DND-41 (cell line): ENCODE results near the gene GPR39.

Source experiments
- ATAC-seq: fragments of 200-7000 bp; cut with Tn5 transposase; 3 replicates; pipeline ENCODE4 v1.9.1; 2021; ENCODE audit warnings: low read depth; ENCODE audit not compliant: insufficient read depth
- DNase-seq: peaks from one replicate; pipeline ENCODE4 v3.0.0-alpha.2; 2020
- H2AFZ ChIP-seq: 2 replicates; pipeline ENCODE4 v1.6.0; 2012; ENCODE audit warnings: low read depth, low read length
- H3K27ac ChIP-seq: 2 replicates; pipeline ENCODE4 v1.5.1; 2012; ENCODE audit warnings: low read length, inconsistent platforms
- H3K27me3 ChIP-seq: fragments of 200-600 bp; sonication (generic); 2 replicates; pipeline ENCODE4 v1.6.0; 2012; ENCODE audit warnings: low read length, mild to moderate bottlenecking, inconsistent platforms; ENCODE audit not compliant: insufficient read depth, poor library complexity
- H3K36me3 ChIP-seq: 2 replicates; pipeline ENCODE4 v1.5.1; 2012; ENCODE audit warnings: low read length, inconsistent platforms; ENCODE audit not compliant: insufficient read depth
- H3K4me1 ChIP-seq: 2 replicates; pipeline ENCODE4 v1.5.1; 2012; ENCODE audit warnings: mild to moderate bottlenecking, low read length; ENCODE audit not compliant: insufficient read depth
- H3K4me2 ChIP-seq: 2 replicates; pipeline ENCODE4 v1.6.0; 2012; ENCODE audit warnings: mild to moderate bottlenecking, moderate library complexity, low read length, inconsistent platforms; ENCODE audit not compliant: insufficient read depth
- H3K4me3 ChIP-seq, 2 experiments: fragments of 200-600 bp in 1 of 2; shearing (Covaris generic) in 1 of 2; 2 replicates each; pipeline ENCODE4 v1.5.1; 2012 to 2016; ENCODE audit warnings: inconsistent platforms in 2 of 2, low read length in 2 of 2, mild to moderate bottlenecking in 2 of 2, low read depth in 1 of 2, moderate library complexity in 1 of 2
- H3K79me2 ChIP-seq: 2 replicates; pipeline ENCODE4 v1.6.0; 2012; ENCODE audit warnings: low read length, inconsistent platforms; ENCODE audit not compliant: insufficient read depth
- H3K9ac ChIP-seq: 2 replicates; pipeline ENCODE4 v1.6.0; 2012; ENCODE audit warnings: low read depth, mild to moderate bottlenecking, inconsistent platforms, low read length, moderate library complexity
- H3K9me3 ChIP-seq: 2 replicates; pipeline ENCODE4 v1.5.1; 2012; ENCODE audit warnings: low read length, moderate library complexity, mild to moderate bottlenecking, inconsistent platforms; ENCODE audit not compliant: insufficient read depth, severe bottlenecking
- H4K20me1 ChIP-seq: 2 replicates; pipeline ENCODE4 v1.6.0; 2012; ENCODE audit warnings: low read length; ENCODE audit not compliant: insufficient read depth
- EZH2 ChIP-seq: IDR thresholded peaks from 3 replicates; pipeline ENCODE4 v1.6.1; 2012; ENCODE audit warnings: borderline replicate concordance, low read depth, mild to moderate bottlenecking, moderate library complexity, low read length, inconsistent platforms; ENCODE audit not compliant: severe bottlenecking
- TF ChIP-seq, protein P1 (sequence below): IDR thresholded peaks from 2 replicates; pipeline ENCODE4 v1.5.1; 2012; ENCODE audit warnings: borderline replicate concordance, low read length, moderate library complexity, mild to moderate bottlenecking; ENCODE audit not compliant: poor library complexity, severe bottlenecking; ENCODE audit errors: extremely low read depth

Gene GPR39

DNA sequence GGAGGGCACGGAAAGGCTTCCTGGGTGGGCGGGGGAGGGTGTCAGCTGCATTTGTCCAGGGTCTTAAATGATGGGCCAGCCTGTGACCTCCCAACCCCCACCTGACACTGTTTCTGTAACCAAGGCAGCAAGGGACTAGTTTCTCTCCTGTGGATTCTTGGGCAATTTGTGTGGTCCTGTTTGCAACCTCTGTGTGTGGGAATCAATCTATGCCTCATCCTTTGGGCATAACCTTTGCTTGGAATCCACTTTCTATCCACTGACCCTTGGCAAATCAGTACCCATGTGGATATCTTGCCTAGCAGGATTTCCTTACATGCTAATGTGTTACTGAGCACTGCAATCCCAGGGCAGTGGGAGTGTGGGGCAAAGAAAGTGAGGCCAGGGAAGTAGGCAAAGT lies 54.1 kb downstream of the GPR39 start:
- no peak overlapping the region for H3K9ac ChIP-seq
- no peak overlapping the region for H3K27ac ChIP-seq
- H3K27me3 ChIP-seq = no peaks in the 10 kb centered on the region
- H3K79me2 ChIP-seq = no peaks in the 10 kb centered on the region
- no peak overlapping the region for H2AFZ ChIP-seq
- H3K9me3 ChIP-seq = peaks cover 3% of the 10 kb centered on the region
- no peak overlapping the region for H3K4me2 ChIP-seq
- TF ChIP-seq EZH2 = no peak
- TF ChIP-seq, protein P1, sequence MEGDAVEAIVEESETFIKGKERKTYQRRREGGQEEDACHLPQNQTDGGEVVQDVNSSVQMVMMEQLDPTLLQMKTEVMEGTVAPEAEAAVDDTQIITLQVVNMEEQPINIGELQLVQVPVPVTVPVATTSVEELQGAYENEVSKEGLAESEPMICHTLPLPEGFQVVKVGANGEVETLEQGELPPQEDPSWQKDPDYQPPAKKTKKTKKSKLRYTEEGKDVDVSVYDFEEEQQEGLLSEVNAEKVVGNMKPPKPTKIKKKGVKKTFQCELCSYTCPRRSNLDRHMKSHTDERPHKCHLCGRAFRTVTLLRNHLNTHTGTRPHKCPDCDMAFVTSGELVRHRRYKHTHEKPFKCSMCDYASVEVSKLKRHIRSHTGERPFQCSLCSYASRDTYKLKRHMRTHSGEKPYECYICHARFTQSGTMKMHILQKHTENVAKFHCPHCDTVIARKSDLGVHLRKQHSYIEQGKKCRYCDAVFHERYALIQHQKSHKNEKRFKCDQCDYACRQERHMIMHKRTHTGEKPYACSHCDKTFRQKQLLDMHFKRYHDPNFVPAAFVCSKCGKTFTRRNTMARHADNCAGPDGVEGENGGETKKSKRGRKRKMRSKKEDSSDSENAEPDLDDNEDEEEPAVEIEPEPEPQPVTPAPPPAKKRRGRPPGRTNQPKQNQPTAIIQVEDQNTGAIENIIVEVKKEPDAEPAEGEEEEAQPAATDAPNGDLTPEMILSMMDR = no peak
- H3K36me3 ChIP-seq = no peaks in the 10 kb centered on the region
- ATAC-seq (no peak), DNase-seq (no peak)
- no peaks in the 10 kb centered on the region for H3K4me1 ChIP-seq
- H3K4me3 ChIP-seq = no peak overlapping the region
- H4K20me1 ChIP-seq = no peaks in the 10 kb centered on the region

DNA sequence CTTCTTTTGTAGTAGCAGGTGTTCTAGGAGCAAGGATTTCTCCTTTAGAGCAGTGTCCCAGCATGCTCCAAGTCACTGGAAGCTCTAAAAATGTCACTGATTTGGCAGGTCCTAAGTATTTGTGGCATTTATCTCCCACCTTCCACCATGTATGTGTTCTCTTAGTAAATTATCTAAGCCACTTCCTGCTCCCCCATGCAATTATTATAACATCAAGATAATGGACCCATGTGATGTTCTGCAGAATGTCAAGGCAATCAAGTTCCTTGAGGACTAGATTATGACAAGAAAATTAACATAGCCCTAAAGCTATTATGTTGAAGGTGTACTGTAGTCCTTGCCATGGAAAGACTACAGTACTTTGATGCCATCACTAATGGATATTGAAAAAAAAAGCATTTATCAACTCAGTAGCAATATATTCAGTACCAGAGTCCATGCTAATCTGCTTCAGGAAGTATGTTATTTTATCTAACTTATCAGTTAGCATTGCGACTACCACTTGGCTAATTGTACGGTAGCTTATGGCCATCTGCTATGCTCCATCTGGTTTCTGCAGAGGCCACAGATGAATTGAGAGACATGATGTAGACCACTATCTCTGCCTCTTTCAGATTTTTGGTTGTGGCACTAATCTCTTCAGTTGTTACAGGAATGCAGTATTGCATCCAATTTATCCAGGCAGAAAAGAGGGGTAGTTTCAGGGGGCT lies 56.7 kb downstream of the GPR39 start:
- ATAC-seq (no peak), DNase-seq (no peak)
- TF ChIP-seq, protein P1 = no peak
- TF ChIP-seq EZH2 = no peak
- Histone ChIP-seq H2AFZ (no peak overlapping the region), H3K27me3 (no peaks in the 10 kb centered on the region), H3K4me2 (no peak overlapping the region), H3K9me3 (peaks cover 3% of the 10 kb centered on the region), H3K36me3 (no peaks in the 10 kb centered on the region), H4K20me1 (no peaks in the 10 kb centered on the region), H3K9ac (no peak overlapping the region), H3K79me2 (no peaks in the 10 kb centered on the region), H3K27ac (no peak overlapping the region), H3K4me1 (no peaks in the 10 kb centered on the region), H3K4me3 (no peak overlapping the region)

DNA sequence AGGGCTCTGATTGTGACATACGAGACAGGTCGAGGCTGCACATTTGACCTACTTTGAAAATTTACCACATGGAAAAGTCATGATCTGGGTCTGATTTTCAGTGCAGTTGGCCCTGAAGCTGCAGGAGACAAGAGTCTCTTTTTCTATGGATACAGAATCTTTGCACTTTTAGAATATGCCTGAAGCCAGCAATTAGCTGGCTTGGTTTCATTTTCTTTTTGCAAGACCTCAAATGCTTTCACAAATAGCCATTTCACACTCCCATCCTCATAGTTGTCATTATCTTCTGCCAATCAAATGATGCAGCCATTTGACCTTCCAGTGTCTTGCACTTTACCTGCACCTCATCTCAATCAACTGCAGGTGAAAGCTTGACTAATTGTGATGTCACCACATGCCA lies 59.0 kb downstream of the GPR39 start:
- ATAC-seq (no peak), DNase-seq (no peak)
- Histone ChIP-seq H3K4me3 (no peak overlapping the region), H3K36me3 (no peaks in the 10 kb centered on the region), H3K4me2 (no peak overlapping the region), H2AFZ (no peak overlapping the region), H3K4me1 (no peaks in the 10 kb centered on the region), H3K27me3 (no peaks in the 10 kb centered on the region), H3K79me2 (no peaks in the 10 kb centered on the region), H4K20me1 (no peaks in the 10 kb centered on the region), H3K9ac (no peak overlapping the region), H3K27ac (no peak overlapping the region), H3K9me3 (no peaks in the 10 kb centered on the region)
- TF ChIP-seq, protein P1 = no peak
- TF ChIP-seq EZH2 = no peak

DNA sequence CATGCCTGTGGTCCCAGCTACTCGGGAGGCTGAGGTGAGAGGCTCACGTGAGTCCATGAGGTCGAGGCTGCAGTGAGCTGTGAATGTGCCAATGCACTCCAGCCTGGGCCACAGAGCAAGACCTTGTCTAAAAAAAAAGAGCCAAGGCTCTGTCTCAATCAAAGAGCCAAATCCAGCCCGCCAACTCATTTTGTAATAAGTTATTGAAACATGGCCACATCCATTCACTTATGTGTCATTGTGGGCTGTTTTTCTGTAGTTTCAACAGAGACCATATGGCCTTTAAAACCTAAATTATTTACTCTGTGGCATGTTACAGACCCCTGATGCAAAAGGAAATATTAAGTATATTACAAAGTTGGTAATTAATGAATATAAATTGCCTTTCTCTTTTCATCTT lies 60.8 kb downstream of the GPR39 start:
- H3K27ac ChIP-seq = no peak overlapping the region
- no peak overlapping the region for H3K9ac ChIP-seq
- H3K4me2 ChIP-seq = no peak overlapping the region
- no peak overlapping the region for H2AFZ ChIP-seq
- no peaks in the 10 kb centered on the region for H4K20me1 ChIP-seq
- H3K9me3 ChIP-seq = no peaks in the 10 kb centered on the region
- no peaks in the 10 kb centered on the region for H3K36me3 ChIP-seq
- H3K4me3 ChIP-seq = no peak overlapping the region
- H3K27me3 ChIP-seq = no peaks in the 10 kb centered on the region
- DNase-seq (no peak), ATAC-seq (no peak)
- H3K79me2 ChIP-seq = no peaks in the 10 kb centered on the region
- H3K4me1 ChIP-seq = no peaks in the 10 kb centered on the region
- TF ChIP-seq, protein P1 = no peak
- TF ChIP-seq EZH2 = no peak
